Mesodermal cell (in vitro differentiated cells): ENCODE results near the gene TADA2B.
"Not testable (repeated sequence)": the region's sequence is repeated elsewhere in the genome, so short reads cannot be mapped to it uniquely, and the experiment has no call there.

Source experiments
- H3K27ac ChIP-seq: 2 replicates; pipeline ENCODE4 v1.7.0; 2013; ENCODE audit warnings: mild to moderate bottlenecking, low read depth, low read length, moderate library complexity; ENCODE audit not compliant: severe bottlenecking
- H3K36me3 ChIP-seq: 2 replicates; pipeline ENCODE4 v1.7.1; 2013; ENCODE audit warnings: mild to moderate bottlenecking, low read length, moderate library complexity; ENCODE audit not compliant: control insufficient read depth, insufficient read depth
- H3K4me1 ChIP-seq: one replicate; pipeline ENCODE4 v1.7.1; 2013; ENCODE audit warnings: mild to moderate bottlenecking, low read length; ENCODE audit not compliant: insufficient read depth, control insufficient read depth, poor library complexity, severe bottlenecking
- H3K4me3 ChIP-seq: 2 replicates; pipeline ENCODE4 v1.7.0; 2013; ENCODE audit warnings: low read length, control low read depth, mild to moderate bottlenecking; ENCODE audit not compliant: insufficient read depth, poor library complexity, severe bottlenecking; ENCODE audit errors: extremely low read depth
- H3K9me3 ChIP-seq: 2 replicates; pipeline ENCODE4 v1.7.1; 2013; ENCODE audit warnings: mild to moderate bottlenecking, low read length, moderate library complexity; ENCODE audit not compliant: control insufficient read depth
- WGBS, 2 experiments: methylation state at CpG; one replicate each; pipeline ENCODE4 v1.1.5; 2013; ENCODE audit warnings: missing lambda C conversion rate in 2 of 2; ENCODE audit not compliant: insufficient coverage in 2 of 2; 5-methylcytosine and 5-hydroxymethylcytosine counted together

TADA2B gene

DNA sequence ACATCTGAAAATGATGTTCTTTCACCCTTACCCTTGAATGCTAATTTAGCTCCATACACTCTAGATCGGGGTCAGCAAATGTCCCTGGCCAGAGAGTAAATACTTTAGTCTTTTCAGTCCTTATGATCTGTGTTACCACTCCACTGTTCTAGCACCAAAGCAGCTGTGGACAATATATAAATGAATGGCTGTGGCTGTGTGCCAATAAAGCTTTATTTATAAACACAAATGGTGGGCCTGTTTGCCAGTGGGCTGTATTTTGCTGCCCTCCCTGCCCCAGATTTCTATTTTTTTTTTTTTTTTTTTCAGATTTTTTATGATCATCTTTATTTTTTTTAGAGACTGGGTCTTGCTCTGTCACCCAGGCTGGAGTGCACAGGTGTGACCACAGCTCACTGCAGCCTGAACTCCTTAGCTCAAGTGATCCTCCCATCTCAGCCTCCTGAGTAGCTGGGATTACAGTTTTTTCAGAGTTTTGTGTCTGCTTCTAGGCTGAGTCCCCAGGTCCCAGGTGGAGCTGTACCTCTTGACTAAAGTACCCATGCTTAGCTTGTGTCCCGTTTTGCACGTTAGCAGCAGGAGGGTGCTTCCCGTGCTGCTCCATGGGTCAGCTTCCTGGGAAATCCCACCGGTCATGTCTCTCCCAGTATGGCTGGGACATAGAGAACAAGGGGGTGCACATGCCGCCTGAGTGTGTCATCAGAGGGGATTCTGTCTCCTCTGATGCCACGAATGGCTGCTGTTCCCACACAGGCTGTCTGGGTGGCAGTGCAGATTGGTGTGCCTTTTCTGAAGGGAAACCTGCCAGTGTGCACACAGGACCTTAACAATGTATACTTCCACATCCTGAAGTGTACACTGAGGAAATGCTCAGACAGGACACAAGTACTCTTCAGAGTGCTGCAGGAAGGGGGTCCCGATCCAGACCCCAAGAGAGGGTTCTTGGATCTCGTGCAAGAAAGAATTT lies 40.7 kb downstream of the TADA2B start:
- Histone ChIP-seq H3K9me3 (no peaks in the 10 kb centered on the region), H3K4me3 (no peak overlapping the region), H3K4me1 (no peaks in the 10 kb centered on the region), H3K27ac (no peak overlapping the region), H3K36me3 (no peaks in the 10 kb centered on the region)
- WGBS, 2 experiments, result 70 to 78% methylated on average over 7 to 8 of the region's 9 CpGs

DNA sequence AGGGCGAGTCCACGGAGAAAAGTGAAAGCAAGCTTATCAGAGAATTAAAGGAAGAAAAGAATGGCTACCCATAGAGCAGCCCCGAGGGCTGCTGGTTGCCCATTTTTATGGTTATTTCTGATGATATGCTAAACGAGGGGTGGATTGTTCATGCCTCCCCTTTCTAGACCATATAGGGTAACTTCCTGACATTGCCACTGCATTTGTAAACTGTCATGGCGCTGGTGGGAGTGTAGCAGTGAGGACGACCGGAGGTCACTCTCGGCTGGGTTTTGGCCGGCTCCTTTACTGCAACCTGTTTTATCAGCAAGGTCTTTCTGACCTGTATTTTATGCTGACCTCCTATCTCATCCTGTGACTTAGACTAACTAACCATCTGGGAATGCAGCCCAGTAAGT lies 41.4 kb downstream of the TADA2B start:
- not testable (repeated sequence) for H3K36me3 ChIP-seq, H3K9me3 ChIP-seq, H3K4me3 ChIP-seq, H3K4me1 ChIP-seq, H3K27ac ChIP-seq
- WGBS, 2 experiments, result 69 to 70% methylated on average over 7 to 9 of the region's 9 CpGs

DNA sequence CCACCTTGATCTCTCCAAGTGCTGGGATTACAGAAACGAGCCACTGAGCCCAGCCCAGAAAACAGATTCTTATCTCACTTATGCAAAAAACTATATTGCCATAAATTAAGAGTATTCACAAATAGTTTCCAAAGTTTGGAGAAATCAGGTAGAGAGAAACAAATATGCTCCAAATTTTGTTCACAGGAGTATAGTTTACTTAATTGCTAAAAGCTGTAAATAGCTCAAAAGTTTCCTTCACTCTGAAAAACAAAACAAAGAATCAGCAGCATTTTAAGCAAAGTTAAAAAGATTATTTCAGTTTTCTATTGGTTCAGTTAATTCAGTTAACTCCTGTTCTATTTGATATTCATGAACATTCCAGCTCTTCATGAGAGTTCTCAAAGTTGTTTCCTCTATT lies 43.2 kb downstream of the TADA2B start:
- Histone ChIP-seq H3K4me3 (no peak overlapping the region), H3K4me1 (no peaks in the 10 kb centered on the region), H3K36me3 (no peaks in the 10 kb centered on the region), H3K9me3 (no peaks in the 10 kb centered on the region), H3K27ac (no peak overlapping the region)
- 17% methylated on average over 1 of the region's 1 CpG; no CpG with 5 or more reads in 1 of the 2 experiments for WGBS, 2 experiments

DNA sequence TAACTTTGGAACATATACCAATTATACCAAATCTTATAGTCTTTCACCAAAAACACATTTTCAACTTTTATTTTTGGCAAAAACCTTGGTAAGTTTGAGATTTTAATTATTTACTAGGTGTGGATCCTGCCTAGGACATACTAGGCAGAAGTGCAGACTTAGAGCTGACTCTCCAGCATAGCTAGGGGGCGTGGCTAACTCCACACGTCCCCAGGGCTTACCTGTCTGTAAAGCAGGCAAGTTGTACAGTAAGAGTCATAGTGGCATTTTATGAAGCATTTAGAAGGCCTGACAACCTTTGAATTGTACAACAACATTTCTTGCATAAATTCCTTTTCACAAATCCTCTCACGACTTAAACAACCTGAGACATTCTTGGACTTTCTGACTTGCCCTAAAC lies 43.9 kb downstream of the TADA2B start:
- Histone ChIP-seq H3K4me1 (no peaks in the 10 kb centered on the region), H3K9me3 (no peaks in the 10 kb centered on the region), H3K36me3 (no peaks in the 10 kb centered on the region), H3K27ac (no peak overlapping the region), H3K4me3 (no peak overlapping the region)
- 88 to 92% methylated on average over 2 to 3 of the region's 3 CpGs for WGBS, 2 experiments

DNA sequence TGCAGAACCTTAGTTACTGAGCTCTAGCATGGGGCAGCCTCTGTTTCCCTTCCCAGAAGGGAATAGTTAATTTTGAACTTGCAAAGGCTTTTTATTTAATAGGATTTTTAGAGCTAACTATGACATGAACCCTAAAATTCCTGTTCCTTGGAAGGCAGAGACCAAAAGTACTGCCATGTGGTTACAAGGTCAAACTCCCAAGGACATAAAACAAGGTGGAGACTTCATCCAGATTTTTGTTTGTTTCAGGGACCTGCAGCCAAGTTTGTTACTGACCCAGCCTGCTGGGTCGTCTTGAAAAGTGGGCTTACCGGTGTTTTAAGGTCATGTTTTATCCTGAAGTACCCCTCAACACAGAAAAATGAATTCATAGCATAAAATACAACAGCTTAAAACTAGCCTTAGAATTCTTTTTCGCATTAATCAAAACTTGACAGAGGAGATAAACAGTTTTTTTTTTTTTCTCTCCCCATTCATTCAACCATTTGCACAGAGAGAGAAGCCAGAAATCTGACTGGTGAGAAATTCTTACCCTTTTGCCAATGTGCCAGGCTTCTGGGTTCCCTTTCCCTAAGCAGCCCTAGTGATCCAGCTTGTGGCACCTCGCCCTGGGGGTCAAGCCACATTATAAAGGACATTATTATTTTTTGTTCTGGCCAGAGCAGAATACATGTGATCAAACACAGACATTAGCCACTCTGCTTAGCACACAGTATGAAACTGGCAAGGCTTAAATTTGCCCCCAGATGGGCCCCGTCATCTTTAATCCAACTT lies 46.2 kb downstream of the TADA2B start:
- no peaks in the 10 kb centered on the region for H3K4me1 ChIP-seq
- no peaks in the 10 kb centered on the region for H3K9me3 ChIP-seq
- H3K4me3 ChIP-seq, result no peak overlapping the region
- no peak overlapping the region for H3K27ac ChIP-seq
- no peaks in the 10 kb centered on the region for H3K36me3 ChIP-seq
- 76 to 77% methylated on average over 3 to 4 of the region's 5 CpGs for WGBS, 2 experiments

DNA sequence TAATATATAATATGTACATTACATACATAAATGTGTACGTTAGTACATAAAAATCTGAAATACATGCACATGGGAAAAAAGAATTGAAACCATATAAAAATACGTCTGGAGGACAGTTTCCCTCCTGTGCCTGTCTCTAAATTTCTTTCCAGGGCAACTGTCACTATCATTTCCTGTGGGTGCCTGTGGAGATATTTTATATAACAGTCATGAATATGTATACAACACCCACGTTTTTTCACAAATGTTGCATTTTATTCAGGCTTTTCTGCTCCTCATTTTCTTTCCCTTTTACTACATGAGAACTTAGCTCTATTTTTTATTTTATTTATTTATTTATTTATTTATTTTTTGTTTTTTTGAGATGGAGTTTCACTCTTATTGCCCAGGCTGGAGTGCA lies 48.9 kb downstream of the TADA2B start:
- H3K27ac ChIP-seq, result no peak overlapping the region
- no peaks in the 10 kb centered on the region for H3K4me1 ChIP-seq
- no peaks in the 10 kb centered on the region for H3K36me3 ChIP-seq
- WGBS, 2 experiments, result 60% methylated on average over 1 of the region's 3 CpGs; no CpG with 5 or more reads in 1 of the 2 experiments
- H3K4me3 ChIP-seq, result no peak overlapping the region
- no peaks in the 10 kb centered on the region for H3K9me3 ChIP-seq

DNA sequence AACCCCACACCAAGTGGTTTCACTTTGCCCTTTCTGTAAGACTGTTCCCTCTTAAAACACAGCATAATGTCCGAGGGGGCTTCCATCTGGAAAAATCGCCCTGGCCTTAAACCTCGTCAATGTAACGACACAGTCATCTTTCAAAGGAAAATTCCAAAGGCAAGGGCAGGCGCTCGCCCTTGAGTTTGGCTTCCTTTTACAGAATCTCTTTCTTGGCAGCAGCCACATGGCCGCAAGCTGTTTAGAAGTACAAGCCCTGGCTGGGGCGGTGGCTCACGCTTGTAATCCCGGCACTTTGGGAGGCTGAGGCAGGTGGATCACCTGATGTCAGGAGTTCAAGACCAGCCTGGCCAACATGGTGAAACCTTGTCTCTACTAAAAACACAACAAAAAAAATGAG lies 51.7 kb downstream of the TADA2B start:
- 88 to 93% methylated on average over 10 of the region's 10 CpGs for whole genome bisulfite sequencing, 2 experiments

DNA sequence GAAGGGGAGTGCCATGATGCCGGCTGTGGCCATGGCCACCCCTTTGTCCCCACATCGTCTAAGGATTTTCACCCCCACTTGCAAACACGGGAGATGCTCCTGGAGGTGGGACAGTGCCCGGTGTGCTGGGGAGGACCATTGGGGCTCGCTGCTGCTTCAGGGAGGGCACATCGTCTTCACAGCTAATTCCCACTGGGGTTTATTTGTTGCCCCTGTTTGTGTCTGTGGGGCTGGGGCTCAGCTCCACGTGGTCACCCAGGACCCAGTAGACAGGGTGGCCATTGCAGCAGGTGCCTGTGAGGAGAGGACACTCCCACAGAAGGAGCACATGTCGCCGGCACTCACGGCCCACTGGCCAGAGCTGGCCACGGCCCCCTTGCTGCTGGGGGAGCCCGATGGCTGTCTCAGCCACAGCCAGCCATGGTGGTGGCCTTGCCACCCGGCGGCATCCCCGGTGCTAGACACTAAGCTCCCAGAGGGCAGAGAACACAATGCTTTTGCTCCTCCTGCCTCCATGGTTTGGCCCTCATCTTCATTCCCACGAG lies 52.5 kb downstream of the TADA2B start:
- no peaks in the 10 kb centered on the region for H3K4me1 ChIP-seq
- no peaks in the 10 kb centered on the region for H3K9me3 ChIP-seq
- no peaks in the 10 kb centered on the region for H3K36me3 ChIP-seq
- WGBS, 2 experiments, result 86 to 88% methylated on average over 12 to 16 of the region's 16 CpGs
- H3K27ac ChIP-seq, result no peak overlapping the region
- no peak overlapping the region for H3K4me3 ChIP-seq

More for the DNA sequence above, 51.7 kb downstream of the TADA2B start:
- Histone ChIP-seq H3K36me3 (no peaks in the 10 kb centered on the region), H3K27ac (no peak overlapping the region), H3K4me1 (no peaks in the 10 kb centered on the region), H3K4me3 (no peak overlapping the region), H3K9me3 (no peaks in the 10 kb centered on the region)

DNA sequence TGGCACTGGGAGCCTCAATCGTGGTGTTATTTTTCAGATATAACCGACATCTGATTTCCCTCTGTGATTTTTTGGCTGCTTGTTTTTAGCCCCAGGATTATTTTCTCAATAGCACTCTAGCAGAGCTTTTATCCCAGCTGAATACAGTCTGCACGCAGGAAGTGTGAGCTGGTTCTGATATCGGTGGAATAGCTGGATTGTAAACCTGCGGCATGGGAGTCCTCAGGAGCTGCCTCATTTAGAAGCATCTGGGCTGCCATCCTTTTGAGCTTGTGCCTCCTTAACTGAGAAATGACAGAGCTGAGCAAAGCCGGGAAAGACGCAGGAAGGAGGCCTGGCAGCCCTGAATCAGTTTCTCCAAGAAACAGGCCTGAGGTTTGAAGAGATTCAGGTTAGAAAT lies 53.1 kb downstream of the TADA2B start:
- H3K9me3 ChIP-seq, result no peaks in the 10 kb centered on the region
- no peak overlapping the region for H3K4me3 ChIP-seq
- 83 to 96% methylated on average over 7 of the region's 7 CpGs for WGBS, 2 experiments
- no peaks in the 10 kb centered on the region for H3K4me1 ChIP-seq
- no peak overlapping the region for H3K27ac ChIP-seq
- no peaks in the 10 kb centered on the region for H3K36me3 ChIP-seq

DNA sequence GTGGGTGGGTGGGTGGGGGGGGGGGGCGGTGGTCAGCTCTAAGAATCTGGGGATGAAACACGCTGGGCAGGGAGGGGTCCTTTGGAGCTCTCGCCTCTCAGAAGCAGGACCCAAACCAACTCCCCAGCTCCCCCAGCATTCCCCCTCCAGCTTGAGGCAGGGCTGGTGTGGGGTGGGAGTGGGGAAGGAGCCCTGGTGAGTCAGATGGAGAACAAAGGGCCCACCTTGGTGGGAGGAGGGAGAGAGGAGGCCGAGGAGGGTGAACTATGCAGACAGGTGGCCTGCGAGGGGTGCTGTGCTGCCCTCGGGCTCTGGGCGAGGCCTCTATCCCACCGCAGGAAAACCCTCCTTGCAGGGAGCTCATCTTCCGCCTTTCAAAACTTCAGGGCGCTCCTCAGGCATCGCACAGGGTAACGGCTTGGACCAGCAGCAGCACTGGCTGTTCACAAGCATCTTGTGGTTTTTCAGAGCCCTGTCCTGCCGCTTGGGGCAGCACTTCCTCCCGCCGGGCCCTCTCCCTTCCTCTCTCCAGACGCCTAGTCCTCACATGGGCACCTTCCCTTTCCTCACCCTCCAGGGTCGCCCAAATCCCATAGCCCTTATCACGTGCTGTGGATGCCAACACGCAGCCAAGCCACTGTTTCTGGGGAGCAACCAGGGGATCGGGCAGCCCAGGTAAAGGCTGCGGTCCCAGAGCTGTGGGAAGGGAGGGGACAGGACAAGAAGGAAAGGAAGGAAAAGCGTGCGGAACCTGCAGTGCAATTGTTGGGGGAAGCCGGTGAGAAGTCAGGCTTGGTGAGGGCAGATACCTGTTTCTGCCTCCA lies 58.7 kb downstream of the TADA2B start:
- H3K4me3 ChIP-seq, result no peak overlapping the region

More for the DNA sequence above, 58.7 kb downstream of the TADA2B start:
- 23 to 24% methylated on average over 14 to 20 of the region's 24 CpGs for whole genome bisulfite sequencing, 2 experiments
- H3K4me1 ChIP-seq, result no peaks in the 10 kb centered on the region
- H3K9me3 ChIP-seq, result no peaks in the 10 kb centered on the region
- no peaks in the 10 kb centered on the region for H3K36me3 ChIP-seq
- no peak overlapping the region for H3K27ac ChIP-seq
